HepG2 (cell line): ENCODE data around the gene SLC6A8. TPM values are rescaled to one million over a fixed set of nuclear protein-coding genes. Genes with fewer than 3 reads are reported as not detected.

Source experiments
- ATF3 ChIP-seq: sonication (generic); formaldehyde crosslinking; IDR thresholded peaks from 2 replicates; pipeline ENCODE4 v1.4.0; 2020; ENCODE audit warnings: missing genetic modification reagents
- CENPT ChIP-seq: sonication (generic); formaldehyde crosslinking; IDR thresholded peaks from 2 replicates; pipeline ENCODE4 v1.8.0; 2022; ENCODE audit warnings: low read depth, mild to moderate bottlenecking, moderate library complexity, missing genetic modification reagents
- E2F2 ChIP-seq: sonication (generic); formaldehyde crosslinking; IDR thresholded peaks from 2 replicates; pipeline ENCODE4 v1.4.0; 2020; ENCODE audit warnings: missing genetic modification reagents, borderline replicate concordance
- IRF1 ChIP-seq: sonication (generic); formaldehyde crosslinking; IDR thresholded peaks from 2 replicates; pipeline ENCODE4 v1.4.0; 2020; ENCODE audit warnings: low read depth, mild to moderate bottlenecking, missing genetic modification reagents
- KDM3A ChIP-seq: IDR thresholded peaks from 2 replicates; pipeline ENCODE4 v1.6.1; 2018; ENCODE audit warnings: low read depth, missing compliant biosample characterization
- MLXIP ChIP-seq: sonication (generic); formaldehyde crosslinking; IDR thresholded peaks from 2 replicates; pipeline ENCODE4 v1.9.0; 2021; ENCODE audit warnings: missing genetic modification reagents, borderline replicate concordance
- NR2F1 ChIP-seq, 2 experiments: fragments of 450-650 bp in 1 of 2; formaldehyde crosslinking in 1 of 2; IDR thresholded peaks; 2 replicates each; pipeline versions ENCODE4 v1.5.0 to v1.6.1; 2016 to 2020; ENCODE audit warnings: mild to moderate bottlenecking in 1 of 2, missing compliant biosample characterization in 1 of 2, missing genetic modification reagents in 1 of 2, moderate library complexity in 1 of 2
- PCBP2 ChIP-seq: fragments of 200-400 bp; formaldehyde crosslinking; optimal IDR thresholded peaks from 2 replicates; pipeline ENCODE3; 2018; ENCODE audit warnings: low read length, low read depth; ENCODE audit not compliant: poor library complexity, severe bottlenecking
- PRDM4 ChIP-seq: sonication (generic); formaldehyde crosslinking; IDR thresholded peaks from 2 replicates; pipeline ENCODE4 v1.9.0; 2021; ENCODE audit warnings: missing genetic modification reagents, borderline replicate concordance
- SSRP1 ChIP-seq: IDR thresholded peaks from 2 replicates; pipeline ENCODE4 v1.6.1; 2016; ENCODE audit warnings: control low read depth
- THAP7 ChIP-seq: sonication (generic); formaldehyde crosslinking; IDR thresholded peaks from 2 replicates; pipeline ENCODE4 v1.8.1; 2023; ENCODE audit warnings: mild to moderate bottlenecking, missing genetic modification reagents
- U2AF1 ChIP-seq: fragments of 200-400 bp; formaldehyde crosslinking; optimal IDR thresholded peaks from 2 replicates; pipeline ENCODE3; 2017; ENCODE audit warnings: mild to moderate bottlenecking, low read depth, low read length
- ZBTB46 ChIP-seq: sonication (generic); formaldehyde crosslinking; IDR thresholded peaks from 2 replicates; pipeline ENCODE4 v1.4.0; 2020; ENCODE audit warnings: mild to moderate bottlenecking, missing genetic modification reagents, borderline replicate concordance
- ZNF138 ChIP-seq: sonication (generic); formaldehyde crosslinking; IDR thresholded peaks from 2 replicates; pipeline ENCODE4 v1.5.0; 2020; ENCODE audit warnings: mild to moderate bottlenecking, low read depth, missing genetic modification reagents
- ZNF354B ChIP-seq: sonication (generic); formaldehyde crosslinking; IDR thresholded peaks from 2 replicates; pipeline ENCODE4 v1.8.0; 2022; ENCODE audit warnings: mild to moderate bottlenecking, missing genetic modification reagents
- ZNF597 ChIP-seq: sonication (generic); formaldehyde crosslinking; IDR thresholded peaks from 2 replicates; pipeline ENCODE4 v1.5.0; 2020; ENCODE audit warnings: missing genetic modification reagents
- polyA plus RNA-seq, 8 experiments: library from polyadenylated mRNA; depleted of rRNA in 3 of 8; stranded (reverse) in 7 of 8; unstranded in 1 of 8; fragments of >200 nt; fragmentation: Illumina TruSeq in 4 of 8; extraction: Trizol in 4 of 8; gene quantifications; 2 replicates each; pipeline versions ENCODE4 v1.2.1 to v1.2.3, GENCODE V29; 2011 to 2016; ENCODE audit warnings: low read depth in 4 of 8, missing spikeins in 1 of 8, mixed read lengths in 1 of 8; ENCODE audit not compliant: insufficient read depth in 1 of 8
- total RNA-seq, 5 experiments: library from RNA; depleted of rRNA; stranded (reverse); fragments of >200 nt; fragmentation: Illumina TruSeq; extraction: Trizol; gene quantifications; 2 replicates each; pipeline ENCODE4 v1.2.3, GENCODE V29; 2016; ENCODE audit warnings: low read depth in 1 of 5

SLC6A8 gene
- total and polyA plus RNA-seq, 2 of the 13 experiments (the other 11 are each of a cell fraction or from before 2014, with no cell fraction given): 13.9 to 176 TPM

GRCh38 chrX:153649178-153649914 is 38.4 kb upstream of the SLC6A8 start (continued):
- TF ChIP-seq IRF1 (no peak), ZNF138 (CRISPR knock-in tag) (no peak), PCBP2 (no peak), ZNF354B (CRISPR knock-in tag) (no peak), THAP7 (CRISPR knock-in tag) (no peak), E2F2 (CRISPR knock-in tag) (no peak), PRDM4 (CRISPR knock-in tag) (no peak), ZNF597 (CRISPR knock-in tag) (no peak), ZBTB46 (no peak), NR2F1 (CRISPR knock-in tag; IDR thresholded peaks at IDR 0.05) (no peak), SSRP1 (no peak), U2AF1 (no peak), MLXIP (no peak), CENPT (CRISPR knock-in tag) (no peak), ATF3 (CRISPR knock-in tag) (no peak), KDM3A (CRISPR knock-in tag) (no peak)
